ENCODE data around the gene ZFP1. TPM values are rescaled to one million over a fixed set of nuclear protein-coding genes. Genes with fewer than 3 reads are reported as not detected.

Gene ZFP1
- total and polyA plus RNA-seq, 10 donors, result 3.1 to 11.4 (median 8.5) TPM

- Histone ChIP-seq H3K9me3 (no peaks in the 10 kb centered on the region), H3K27ac (no peak overlapping the region), H3K27me3 (replicated peaks in 1 of 7) (peaks cover 0 to 66% (median 25%) of the 10 kb centered on the region in 7 donors), H3K4me1 (peaks cover 12 to 58% (median 43%) of the 10 kb centered on the region in 6 donors), H3K4me3 (no peak overlapping the region), H3K36me3 (no peaks in the 10 kb centered on the region)
- WGBS, 5 donors, result 89 to 94% (median 92%) methylated on average over 5 to 20 of the region's 20 CpGs; no CpG with 5 or more reads in 1 of the 5 donors
- TF ChIP-seq POLR2AphosphoS5 (IDR thresholded peaks at IDR 0.05), result no peak
- no peak for TF ChIP-seq CTCF (IDR thresholded peaks at IDR 0.05 in 8 of 11, conservative IDR thresholded peaks at IDR 0.05 in 3 of 11)
- TF ChIP-seq POLR2A (IDR thresholded peaks at IDR 0.05), result no peak
- peak; percentile 63 for DNase-seq
- intact Hi-C loops (cut with DNase I; ENCODE audit: low total_unique reads), result no loop called here
These were observed 34.7 kb upstream of the ZFP1 start for GRCh38 chr16:75113541-75114121.

DNA sequence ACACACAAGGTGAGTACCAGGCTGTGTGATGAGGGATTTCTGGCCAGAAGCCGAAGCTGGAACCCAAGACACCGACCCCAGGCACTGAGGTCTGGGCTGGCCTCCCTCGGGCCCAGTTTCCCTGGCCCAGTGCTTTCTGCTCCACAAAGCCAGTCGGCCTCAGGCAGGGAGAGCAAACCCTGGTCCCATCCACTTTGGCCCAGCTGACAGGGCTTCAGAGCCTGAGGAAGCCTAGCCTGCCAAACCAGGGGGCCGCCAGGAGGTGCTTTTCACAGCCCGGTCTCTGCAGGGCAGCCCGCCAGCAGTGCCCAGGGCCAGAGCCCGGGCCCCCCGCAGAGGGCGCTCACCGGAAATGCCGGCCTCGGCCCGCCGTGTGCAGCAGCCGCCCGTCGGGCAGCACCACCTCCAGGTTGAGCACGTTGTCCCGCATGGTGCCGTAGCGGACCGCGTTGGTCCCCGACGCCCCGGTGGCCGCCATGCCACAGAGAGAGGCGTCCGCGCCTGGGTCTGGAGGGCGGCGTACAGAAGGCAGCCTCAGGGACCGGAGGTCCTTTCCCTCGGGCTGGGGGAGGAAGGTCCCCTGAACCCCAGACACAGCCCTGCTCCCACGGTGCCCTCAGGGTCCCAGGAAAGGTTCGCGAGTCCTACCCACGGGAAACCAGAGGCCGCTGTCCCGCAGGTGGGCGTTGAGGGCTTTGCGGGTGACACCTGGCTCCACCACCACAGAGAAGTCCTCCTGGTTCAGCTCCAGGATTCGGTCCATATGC, 34.0 kb upstream of the ZFP1 start:
- Histone ChIP-seq H3K36me3 (no peaks in the 10 kb centered on the region), H3K9me3 (no peaks in the 10 kb centered on the region), H3K4me1 (peaks cover 12 to 51% (median 36%) of the 10 kb centered on the region in 6 donors), H3K27me3 (replicated peaks in 1 of 7) (peaks cover 0 to 59% (median 25%) of the 10 kb centered on the region in 7 donors), H3K27ac (no peak overlapping the region), H3K4me3 (no peak overlapping the region)
- WGBS, 5 donors, result 88 to 97% (median 93%) methylated on average over 6 to 44 of the region's 44 CpGs
- TF ChIP-seq POLR2AphosphoS5 (IDR thresholded peaks at IDR 0.05), result no peak
- TF ChIP-seq POLR2A (IDR thresholded peaks at IDR 0.05), result no peak
- no peak for TF ChIP-seq CTCF (IDR thresholded peaks at IDR 0.05 in 8 of 11, conservative IDR thresholded peaks at IDR 0.05 in 3 of 11)
- intact Hi-C loops (cut with DNase I; ENCODE audit: low total_unique reads), result no loop called here
- DNase-seq, result peak; percentile 76

DNA sequence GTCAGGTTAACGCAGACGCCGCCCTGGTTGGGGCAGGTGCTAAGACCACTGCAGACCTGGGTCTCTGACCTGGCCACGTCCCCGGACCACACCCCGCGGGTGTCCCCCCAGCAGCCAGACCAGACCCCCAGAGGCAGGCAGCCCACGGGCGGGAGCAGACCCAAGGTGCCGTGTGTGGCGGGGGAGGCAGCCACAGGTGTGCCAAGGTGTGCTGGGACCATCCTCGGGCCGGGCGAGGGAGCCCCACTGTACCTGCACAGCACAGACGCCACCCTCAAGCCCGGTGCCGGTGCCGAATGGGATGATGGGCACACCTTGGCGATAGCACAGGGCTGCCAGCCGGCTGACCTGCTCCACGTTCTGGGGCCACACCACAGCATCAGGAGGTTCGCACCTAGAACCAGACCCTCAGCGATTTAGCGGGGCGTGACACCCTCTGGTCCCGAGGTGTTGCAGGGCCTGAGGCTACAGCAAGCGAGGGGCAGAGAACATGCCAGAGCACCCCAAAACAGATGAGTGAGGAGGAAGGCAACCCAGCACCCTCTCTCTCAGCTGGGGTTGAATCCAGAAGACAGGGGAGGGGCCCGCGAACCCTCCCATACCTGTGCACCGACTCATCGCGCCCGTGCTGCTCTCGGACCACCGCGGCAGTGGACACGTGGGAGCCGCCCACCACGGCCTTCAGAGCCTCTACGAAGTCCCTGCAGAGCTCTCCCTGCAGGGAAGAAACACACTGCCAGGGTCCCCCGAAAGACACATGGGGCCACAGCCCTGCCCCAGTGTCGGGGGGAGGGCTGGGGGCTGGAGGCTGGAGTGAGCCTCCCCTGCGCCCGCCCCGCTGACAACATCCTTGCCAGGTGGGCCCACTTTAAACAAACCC, 33.1 kb upstream of the ZFP1 start:
- Histone ChIP-seq H3K4me3 (no peak overlapping the region), H3K27ac (no peak overlapping the region), H3K9me3 (no peaks in the 10 kb centered on the region), H3K4me1 (peaks cover 12 to 43% (median 28%) of the 10 kb centered on the region in 6 donors), H3K27me3 (replicated peaks in 1 of 7) (peaks cover 0 to 51% (median 25%) of the 10 kb centered on the region in 7 donors), H3K36me3 (no peaks in the 10 kb centered on the region)
- WGBS, 5 donors, result 88 to 95% (median 92%) methylated on average over 34 to 45 of the region's 45 CpGs
- DNase-seq, result peak; percentile 60
- intact Hi-C loops (cut with DNase I; ENCODE audit: low total_unique reads), result no loop called here
- TF ChIP-seq POLR2AphosphoS5 (IDR thresholded peaks at IDR 0.05) (peak in 1 of 3 donors; percentile 7), CTCF (IDR thresholded peaks at IDR 0.05 in 8 of 11, conservative IDR thresholded peaks at IDR 0.05 in 3 of 11) (no peak)
